Ishikawa (cell line): ENCODE data around the gene TNFRSF12A.

Experiments
- CEBPB ChIP-seq: IDR thresholded peaks from 2 replicates; pipeline ENCODE4 v1.6.1; 2012
- CREB1 ChIP-seq: IDR thresholded peaks from 2 replicates; pipeline ENCODE4 v1.6.1; 2012; ENCODE audit warnings: low read depth
- EGR1 ChIP-seq: IDR thresholded peaks from 2 replicates; pipeline ENCODE4 v1.6.1; 2012
- EP300 ChIP-seq: IDR thresholded peaks from 2 replicates; pipeline ENCODE4 v1.6.1; 2012; ENCODE audit warnings: borderline replicate concordance
- NFIC ChIP-seq: IDR thresholded peaks from 2 replicates; pipeline ENCODE4 v1.6.1; 2012
- RAD21 ChIP-seq: IDR thresholded peaks from 2 replicates; pipeline ENCODE4 v1.6.1; 2012; ENCODE audit warnings: low read depth
- TAF1 ChIP-seq: IDR thresholded peaks from 2 replicates; pipeline ENCODE4 v1.6.1; 2012; ENCODE audit warnings: low read depth, mild to moderate bottlenecking
- TCF12 ChIP-seq: IDR thresholded peaks from 2 replicates; pipeline ENCODE4 v1.6.1; 2012; ENCODE audit warnings: low read depth
- TEAD4 ChIP-seq: IDR thresholded peaks from 2 replicates; pipeline ENCODE4 v1.6.1; 2012
- YY1 ChIP-seq: IDR thresholded peaks from 2 replicates; pipeline ENCODE4 v1.6.1; 2012; ENCODE audit warnings: low read depth
- ZBTB7A ChIP-seq: IDR thresholded peaks from 2 replicates; pipeline ENCODE4 v1.6.1; 2012; ENCODE audit warnings: low read depth
- TF ChIP-seq, protein P1 (sequence below): IDR thresholded peaks from 2 replicates; pipeline ENCODE4 v1.6.1; 2012
- TF ChIP-seq, protein P2 (sequence below): IDR thresholded peaks from 2 replicates; pipeline ENCODE4 v1.6.1; 2012
- TF ChIP-seq, protein P3 (sequence below): IDR thresholded peaks from 2 replicates; pipeline ENCODE4 v1.6.1; 2012; ENCODE audit warnings: low read depth, mild to moderate bottlenecking

DNA sequence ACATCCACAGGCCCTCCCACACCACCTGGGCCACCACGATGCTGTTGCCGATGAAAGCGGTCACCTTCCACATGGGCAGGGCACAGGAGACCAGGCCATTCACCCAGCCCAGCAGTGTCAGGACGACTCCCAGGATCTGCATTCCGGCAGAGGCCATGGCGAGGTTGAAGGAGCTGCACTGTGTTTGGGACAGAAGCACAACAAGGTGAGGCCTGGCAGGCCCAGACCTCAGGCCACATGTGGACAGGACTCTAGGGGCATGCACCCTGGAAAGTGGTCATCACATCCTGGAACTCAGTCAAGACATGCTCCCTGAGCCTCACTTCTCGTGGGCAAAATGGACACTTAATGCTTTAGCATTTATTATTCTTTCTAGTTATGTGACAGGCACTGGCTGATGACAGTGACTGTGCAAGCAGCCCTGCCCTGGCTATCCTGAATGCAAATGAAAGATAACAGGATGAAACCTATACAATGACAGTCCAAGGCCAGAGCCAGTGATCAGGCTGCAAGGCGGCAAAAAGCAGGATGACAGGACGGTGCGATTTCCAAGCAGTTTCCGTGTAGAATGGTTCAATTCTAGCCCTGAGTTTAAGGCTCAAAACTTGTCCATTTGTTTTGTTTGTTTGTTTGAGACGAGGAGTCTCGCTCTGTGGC, 4.2 kb upstream of the TNFRSF12A start:
- TF ChIP-seq, protein P1, sequence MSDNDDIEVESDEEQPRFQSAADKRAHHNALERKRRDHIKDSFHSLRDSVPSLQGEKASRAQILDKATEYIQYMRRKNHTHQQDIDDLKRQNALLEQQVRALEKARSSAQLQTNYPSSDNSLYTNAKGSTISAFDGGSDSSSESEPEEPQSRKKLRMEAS = no peak
- no peak for TF ChIP-seq CEBPB
- TF ChIP-seq RAD21 = no peak
- no peak for TF ChIP-seq EGR1
- TF ChIP-seq TAF1 = no peak
- no peak for TF ChIP-seq NFIC
- TF ChIP-seq, protein P2, sequence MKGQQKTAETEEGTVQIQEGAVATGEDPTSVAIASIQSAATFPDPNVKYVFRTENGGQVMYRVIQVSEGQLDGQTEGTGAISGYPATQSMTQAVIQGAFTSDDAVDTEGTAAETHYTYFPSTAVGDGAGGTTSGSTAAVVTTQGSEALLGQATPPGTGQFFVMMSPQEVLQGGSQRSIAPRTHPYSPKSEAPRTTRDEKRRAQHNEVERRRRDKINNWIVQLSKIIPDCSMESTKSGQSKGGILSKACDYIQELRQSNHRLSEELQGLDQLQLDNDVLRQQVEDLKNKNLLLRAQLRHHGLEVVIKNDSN = no peak
- no peak for TF ChIP-seq EP300
- no peak for TF ChIP-seq TCF12
- no peak for TF ChIP-seq TEAD4
- TF ChIP-seq YY1 = no peak
- TF ChIP-seq ZBTB7A = no peak
- TF ChIP-seq CREB1 = no peak
- TF ChIP-seq, protein P3, sequence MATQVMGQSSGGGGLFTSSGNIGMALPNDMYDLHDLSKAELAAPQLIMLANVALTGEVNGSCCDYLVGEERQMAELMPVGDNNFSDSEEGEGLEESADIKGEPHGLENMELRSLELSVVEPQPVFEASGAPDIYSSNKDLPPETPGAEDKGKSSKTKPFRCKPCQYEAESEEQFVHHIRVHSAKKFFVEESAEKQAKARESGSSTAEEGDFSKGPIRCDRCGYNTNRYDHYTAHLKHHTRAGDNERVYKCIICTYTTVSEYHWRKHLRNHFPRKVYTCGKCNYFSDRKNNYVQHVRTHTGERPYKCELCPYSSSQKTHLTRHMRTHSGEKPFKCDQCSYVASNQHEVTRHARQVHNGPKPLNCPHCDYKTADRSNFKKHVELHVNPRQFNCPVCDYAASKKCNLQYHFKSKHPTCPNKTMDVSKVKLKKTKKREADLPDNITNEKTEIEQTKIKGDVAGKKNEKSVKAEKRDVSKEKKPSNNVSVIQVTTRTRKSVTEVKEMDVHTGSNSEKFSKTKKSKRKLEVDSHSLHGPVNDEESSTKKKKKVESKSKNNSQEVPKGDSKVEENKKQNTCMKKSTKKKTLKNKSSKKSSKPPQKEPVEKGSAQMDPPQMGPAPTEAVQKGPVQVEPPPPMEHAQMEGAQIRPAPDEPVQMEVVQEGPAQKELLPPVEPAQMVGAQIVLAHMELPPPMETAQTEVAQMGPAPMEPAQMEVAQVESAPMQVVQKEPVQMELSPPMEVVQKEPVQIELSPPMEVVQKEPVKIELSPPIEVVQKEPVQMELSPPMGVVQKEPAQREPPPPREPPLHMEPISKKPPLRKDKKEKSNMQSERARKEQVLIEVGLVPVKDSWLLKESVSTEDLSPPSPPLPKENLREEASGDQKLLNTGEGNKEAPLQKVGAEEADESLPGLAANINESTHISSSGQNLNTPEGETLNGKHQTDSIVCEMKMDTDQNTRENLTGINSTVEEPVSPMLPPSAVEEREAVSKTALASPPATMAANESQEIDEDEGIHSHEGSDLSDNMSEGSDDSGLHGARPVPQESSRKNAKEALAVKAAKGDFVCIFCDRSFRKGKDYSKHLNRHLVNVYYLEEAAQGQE = no peak
